Activated T-cell treated with anti-CD3 and anti-CD28 coated beads for 1 hour (primary cell): Measurements from ENCODE around the gene CPSF4.

Source experiments
- DNase-seq: peaks from one replicate; pipeline ENCODE4 v3.0.0-alpha.2; 2020; ENCODE audit warnings: low read depth

Gene CPSF4

DNA sequence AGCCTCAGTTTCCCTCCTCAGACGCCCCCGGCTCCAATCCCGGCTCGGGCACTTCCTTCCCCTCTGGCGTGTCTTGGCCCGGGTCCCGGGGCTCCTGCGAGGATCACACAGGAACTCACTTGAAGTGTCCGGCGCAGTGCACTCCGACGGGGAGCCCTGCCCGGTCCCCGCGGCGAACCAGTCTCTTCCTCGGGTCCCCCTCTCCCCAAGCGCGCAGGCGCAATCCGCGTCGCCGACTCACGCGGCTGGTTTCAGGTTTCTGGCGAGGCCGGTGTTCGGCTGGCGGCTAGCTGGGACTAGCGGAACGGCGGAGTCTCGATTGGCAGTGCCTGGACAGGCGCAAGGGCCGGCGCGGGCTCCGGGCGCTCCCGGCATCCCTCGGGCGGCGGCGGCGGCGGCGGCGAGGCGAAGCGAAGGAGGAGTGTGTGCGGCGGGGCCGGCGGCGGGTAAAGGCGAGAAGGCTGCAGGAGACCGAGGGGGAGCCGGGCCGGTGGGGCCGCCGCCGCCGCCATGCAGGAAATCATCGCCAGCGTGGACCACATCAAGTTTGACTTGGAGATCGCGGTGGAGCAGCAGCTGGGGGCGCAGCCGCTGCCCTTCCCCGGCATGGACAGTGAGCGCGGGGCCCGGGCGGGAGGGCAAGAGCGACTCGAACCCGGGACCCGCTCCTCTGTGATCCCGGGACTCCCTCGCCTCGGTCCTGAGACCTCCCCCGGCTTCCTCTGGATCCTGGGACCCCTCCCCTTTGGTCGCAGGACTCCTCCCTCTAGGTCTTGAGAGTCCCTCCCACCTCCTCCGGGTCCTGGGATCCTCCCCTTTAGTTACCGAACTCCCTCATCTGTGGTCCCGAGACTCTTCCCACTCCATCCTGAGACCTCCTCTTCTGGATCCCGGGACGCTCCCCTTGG, at the start of gene CPSF4, which contains the start of gene PTCD1:
CPSF4 (plus strand) TSS at position 371 of the 908 bp plus-strand sequence; CDS start at position 511, 140 bp downstream.
PTCD1 (minus strand) TSS at position 226 of the 908 bp plus-strand sequence. CDS start 3,556 bp downstream, outside the sequence.
- peak; percentile 86 for DNase-seq

DNA sequence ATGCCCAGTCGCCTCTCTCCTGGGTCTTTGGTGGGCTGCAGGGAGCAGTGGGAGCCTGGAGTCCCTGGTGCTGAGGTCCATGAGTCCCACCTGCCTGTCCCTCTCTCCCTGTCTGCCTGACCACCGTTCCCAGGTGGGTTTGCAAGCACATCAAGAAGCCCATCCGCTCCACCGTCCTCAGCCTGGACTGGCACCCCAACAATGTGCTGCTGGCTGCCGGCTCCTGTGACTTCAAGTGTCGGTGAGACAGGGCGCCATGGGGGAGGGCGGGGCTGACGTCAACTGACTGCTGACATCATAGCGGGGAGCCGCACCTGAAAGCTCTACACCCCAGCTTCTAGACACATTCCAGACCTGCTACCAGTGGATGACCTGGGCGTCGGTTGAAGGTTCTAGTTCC, 49.0 kb upstream of the CPSF4 start:
- no peak for DNase-seq

GRCh38 chr7:99390941-99391602, 47.7 kb upstream of the CPSF4 start:
- DNase-seq: no peak

DNA sequence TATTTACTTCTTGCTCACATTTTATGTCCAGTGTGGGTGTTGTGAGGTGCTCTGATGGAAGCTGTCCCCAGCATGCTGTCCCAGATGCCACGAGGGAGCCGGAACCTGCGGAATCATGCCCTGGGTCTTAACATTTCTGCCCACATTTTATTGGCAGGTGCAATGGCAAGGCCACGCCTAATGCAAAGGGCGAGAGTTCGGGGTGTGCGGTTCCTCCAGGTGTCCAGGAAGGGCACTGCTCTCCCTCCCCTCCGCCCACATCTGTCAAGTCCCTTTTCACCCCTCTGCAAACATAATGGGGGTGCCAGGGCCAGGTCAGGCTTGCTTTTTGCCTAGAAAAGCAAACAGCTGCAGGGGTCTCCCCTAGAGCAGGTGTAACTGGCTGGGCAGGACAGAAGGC, 46.7 kb upstream of the CPSF4 start:
- DNase-seq: no peak

GRCh38 chr7:99392659-99393354, 45.9 kb upstream of the CPSF4 start:
- DNase-seq: peak; percentile 68

GRCh38 chr7:99393355-99394187, 45.2 kb upstream of the CPSF4 start:
- no peak for DNase-seq

DNA sequence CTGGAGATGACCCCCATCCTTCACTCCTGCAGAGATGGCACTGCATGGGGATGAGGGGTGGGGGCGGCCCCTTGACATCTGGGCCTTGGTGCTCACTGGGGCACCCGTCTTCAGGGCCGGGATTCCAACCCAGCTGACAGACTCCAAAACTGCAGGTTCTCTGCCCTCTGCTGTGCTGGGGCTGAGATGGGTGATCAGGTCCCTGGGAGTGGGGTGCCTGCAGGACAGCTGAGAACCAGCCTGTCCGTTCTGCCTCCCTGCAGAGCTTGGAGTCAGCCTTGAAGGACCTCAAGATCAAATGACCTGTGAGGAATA, 44.6 kb upstream of the CPSF4 start:
- DNase-seq: no peak

- no peak for DNase-seq
Observed at GRCh38 chr7:99395616-99396327, 43.0 kb upstream of the CPSF4 start.

GRCh38 chr7:99396418-99397296, 42.1 kb upstream of the CPSF4 start:
- no peak for DNase-seq

DNA sequence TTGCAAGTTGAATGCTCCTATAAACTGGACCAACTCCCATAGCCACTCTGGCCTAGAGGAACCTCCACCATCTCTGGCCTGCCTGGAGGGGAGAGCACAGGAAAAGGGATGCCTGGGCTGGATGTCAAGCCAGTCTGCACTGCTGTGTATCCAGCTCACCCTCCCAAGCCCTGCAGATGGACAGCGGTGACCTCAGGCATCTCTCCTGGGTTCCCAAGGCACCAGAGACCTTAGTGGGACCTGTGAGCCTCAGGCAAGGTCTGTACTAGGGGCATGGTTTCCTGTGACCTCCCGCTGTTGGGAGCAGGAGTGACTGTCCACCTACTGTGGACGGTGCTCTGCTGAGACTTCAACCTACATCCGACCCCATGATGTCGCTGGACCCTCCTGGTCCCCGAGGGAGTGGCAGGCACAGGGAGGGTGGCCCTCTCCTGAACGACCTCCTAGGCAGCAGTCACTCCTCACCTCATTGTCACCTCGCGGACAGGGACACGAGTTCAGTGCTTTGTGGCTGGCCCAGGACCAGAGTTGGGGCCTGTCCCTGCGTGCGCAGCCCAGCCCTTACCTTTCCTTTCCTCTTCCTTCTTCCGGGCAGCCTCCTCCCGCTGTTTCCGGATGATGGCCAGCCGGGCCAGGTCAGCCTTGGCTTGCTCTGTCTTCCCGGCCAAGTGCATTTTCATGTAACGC, 41.3 kb upstream of the CPSF4 start:
- DNase-seq: no peak

GRCh38 chr7:99398891-99399445, 39.8 kb upstream of the CPSF4 start:
- no peak for DNase-seq

GRCh38 chr7:99399597-99399996, 39.1 kb upstream of the CPSF4 start:
- DNase-seq: no peak

DNA sequence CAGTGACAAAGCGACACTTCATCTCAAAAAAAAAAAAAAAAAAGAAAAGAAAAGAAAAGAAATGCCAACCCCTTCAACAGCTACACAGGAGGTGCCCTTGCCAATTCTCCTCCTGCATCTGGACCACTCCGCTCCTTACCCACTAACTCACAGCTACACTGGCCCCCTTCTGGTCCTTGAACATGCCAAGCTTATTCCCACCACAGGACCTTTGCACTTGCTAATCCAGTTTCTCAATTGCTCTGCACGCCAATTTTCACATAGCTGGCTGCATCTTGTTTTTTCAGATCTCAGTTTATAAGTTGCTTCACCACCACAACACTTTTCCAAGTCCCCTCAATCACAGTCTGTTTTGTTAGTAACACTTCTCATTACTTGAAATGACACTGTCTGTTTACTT, 35.9 kb upstream of the CPSF4 start:
- no peak for DNase-seq

DNA sequence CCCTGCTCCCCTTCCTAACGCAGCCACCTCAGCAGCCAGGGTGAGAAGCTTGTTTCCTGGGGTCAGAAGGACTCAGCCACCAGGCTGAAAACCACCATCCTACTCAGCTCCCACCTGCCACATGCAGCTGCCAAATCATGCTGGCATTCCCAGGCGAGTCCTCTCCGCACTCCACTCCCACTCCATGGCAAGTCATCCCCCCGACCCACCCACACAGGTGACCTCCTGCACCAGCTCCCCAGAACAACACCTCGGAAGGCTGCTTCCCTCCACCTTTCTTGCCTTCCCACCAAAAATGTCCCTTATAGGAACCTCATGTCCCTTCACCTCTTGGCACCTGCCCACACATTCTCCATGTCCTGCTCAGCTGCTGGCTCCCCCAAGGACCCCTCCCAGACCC, 35.0 kb upstream of the CPSF4 start:
- DNase-seq: no peak

GRCh38 chr7:99404235-99404976, 34.3 kb upstream of the CPSF4 start:
- DNase-seq: no peak

- no peak for DNase-seq
Observed at GRCh38 chr7:99404977-99405320, 33.8 kb upstream of the CPSF4 start.

- DNase-seq: no peak
Observed at GRCh38 chr7:99406557-99406956, 32.2 kb upstream of the CPSF4 start.

- DNase-seq: no peak
Observed at GRCh38 chr7:99407872-99408378, 30.8 kb upstream of the CPSF4 start.
